ENCODE results near the gene FSHR.

The FSHR gene

DNA sequence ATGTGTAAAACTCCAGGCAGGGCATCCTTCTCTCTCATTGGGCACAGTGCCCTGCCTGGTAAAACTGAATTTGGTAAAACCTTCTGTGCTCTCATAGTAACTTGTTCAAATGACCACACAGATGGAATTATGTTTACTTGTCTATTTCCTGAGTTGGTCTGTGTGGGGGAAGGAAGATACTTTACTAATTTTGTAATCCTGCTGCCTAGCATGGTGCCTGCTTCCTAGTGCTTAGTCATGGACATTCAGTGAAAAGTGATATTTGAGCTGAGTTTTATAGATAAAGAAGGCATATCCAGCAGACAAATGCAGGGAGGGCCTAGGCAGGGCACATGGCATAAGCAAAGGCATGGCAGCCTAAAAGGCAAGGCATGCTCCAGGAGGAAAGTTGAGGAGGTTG, 199.4 kb downstream of the FSHR start:
- peak; percentile 2 for DNase-seq (ENCODE audit: low read depth)

DNA sequence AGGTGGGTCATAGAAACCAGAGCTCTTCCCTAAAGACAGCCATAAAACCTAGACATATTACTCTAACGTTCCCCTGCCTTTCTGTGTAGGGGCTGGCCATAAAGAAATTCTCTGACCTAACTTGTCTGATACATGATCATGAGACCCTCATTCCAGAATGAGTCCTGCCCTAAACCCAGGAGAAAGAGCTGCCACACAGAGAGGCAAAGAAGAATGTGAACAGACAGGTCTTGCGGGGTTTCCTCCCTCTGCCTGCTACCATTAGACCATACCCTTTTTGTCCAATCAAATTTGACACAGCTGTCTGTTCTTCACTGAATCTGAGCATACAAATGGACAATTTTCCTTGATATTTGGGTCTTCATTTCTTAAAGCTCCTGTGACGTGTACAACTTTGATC, 200.0 kb downstream of the FSHR start:
- no peak for DNase-seq (ENCODE audit: low read depth)

DNA sequence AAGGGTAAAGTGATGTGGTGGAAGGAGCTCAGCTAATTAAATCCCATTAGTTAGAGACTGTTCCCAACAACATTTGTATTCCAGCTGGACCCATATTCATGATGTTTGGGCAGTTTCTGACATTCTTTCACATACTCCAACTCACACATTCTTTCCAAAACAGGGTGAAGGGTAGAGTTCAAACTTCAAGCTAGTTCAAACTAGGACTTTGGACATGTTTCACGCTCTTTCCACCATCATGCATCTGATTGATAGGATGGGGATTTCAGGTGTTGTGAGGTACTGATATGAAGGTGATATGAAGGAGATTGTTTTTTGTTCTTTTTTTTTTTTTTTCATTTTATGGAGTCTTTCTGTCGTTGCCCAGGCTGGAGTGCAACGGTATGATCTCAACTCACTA, 201.7 kb downstream of the FSHR start:
- DNase-seq (ENCODE audit: low read depth): no peak

DNA sequence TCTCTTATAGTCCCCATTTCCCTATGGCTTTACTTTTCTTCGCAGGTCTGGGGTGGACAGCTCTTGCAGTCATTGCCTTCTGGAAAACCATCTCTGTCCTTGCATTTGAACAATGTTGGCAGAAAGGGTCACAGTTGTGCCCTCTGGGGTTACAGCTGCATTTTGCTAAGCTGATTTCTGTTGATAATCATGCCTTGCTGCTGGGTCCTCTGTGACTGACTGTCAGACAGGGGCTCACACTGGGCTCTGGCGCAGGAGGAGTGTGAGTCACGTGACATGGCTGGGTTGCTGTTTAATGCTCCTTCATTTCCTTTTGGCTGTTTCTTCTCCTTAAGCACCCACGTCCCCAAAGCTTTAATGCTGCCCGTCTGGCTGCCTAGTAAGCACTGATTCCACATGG, 202.2 kb downstream of the FSHR start:
- no peak for DNase-seq (ENCODE audit: low read depth)

DNA sequence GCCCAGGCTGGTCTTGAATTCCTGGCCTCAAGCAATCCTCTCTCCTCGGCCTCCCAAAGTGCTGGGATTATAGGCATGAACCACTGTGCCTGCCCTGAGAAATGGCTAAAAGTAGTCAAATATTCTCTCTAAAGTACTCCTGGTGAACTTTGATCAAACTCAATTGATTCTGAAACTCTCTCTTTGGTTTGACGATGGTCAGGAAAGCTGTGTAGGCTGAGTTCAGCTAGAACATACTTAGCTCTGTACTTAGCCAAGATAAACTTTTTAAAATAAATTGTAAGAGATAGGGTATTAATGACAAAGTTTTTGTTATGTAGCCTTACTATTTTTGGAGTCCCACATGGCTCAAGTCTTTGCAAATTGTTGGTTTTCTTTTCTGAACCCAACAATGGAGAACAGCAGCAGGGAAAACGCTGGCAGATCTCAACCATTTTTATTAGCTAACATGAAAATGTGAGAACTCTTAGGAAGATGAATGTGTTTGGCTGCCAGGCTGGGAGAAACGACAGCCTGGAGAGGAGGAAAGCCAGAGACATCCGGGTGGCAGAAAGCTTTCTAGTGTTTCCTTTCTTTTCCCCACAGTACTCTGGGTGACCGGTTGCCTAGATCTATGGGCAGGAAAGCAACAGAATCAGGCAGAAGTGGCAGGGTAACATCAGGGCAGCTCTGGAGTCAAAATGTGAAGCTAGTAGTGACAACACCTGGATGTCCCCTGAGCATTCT, 205.8 kb downstream of the FSHR start:
- no peak for DNase-seq (ENCODE audit: low read depth)

DNA sequence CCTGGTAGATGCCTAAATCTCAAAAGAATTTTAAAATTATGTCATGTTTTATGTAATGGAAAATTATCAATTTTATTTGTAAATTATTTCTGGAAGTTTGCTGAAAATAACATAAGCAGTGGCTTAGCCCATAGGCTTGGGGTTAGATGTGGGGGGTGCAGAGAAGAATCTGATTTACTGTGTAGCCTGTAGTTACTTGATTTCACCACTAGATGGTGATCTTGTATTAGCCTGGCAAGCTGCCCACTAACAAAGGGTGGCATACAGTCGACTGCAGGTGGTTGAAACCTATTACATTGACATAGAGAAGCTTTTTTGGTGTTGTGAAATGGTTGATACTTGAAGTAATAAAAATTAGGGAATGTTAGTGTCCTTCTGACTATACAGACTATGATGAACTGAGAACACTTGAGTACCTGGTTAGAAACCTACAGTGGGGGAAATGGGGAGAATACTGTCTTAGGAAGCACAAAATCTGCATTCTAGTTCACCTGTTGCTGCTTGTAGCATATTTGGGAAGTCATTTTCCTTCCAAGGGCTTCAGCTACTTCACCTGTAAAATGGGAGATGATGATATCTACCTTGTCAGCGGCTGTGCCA, 207.8 kb downstream of the FSHR start:
- DNase-seq (ENCODE audit: low read depth): peak; percentile 59

DNA sequence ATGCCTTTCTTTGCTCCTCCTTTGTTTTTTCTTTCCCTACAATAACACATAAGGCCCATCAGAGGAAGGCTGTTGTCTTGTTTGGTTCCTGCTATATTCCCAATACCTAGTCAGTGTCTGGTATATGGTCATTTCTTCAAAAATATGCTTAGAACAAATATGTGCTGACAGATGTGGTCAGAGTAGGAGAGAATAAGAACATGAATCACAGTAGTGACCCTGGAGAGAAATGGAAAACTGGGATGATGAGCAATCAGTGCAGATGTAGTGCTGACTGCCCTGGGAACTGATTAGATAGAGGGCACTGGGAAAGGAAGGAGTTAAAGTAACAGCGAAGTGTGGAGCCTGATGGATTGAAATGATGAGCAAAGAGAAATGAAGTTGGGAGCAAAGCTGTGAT, 209.4 kb downstream of the FSHR start:
- no peak for DNase-seq (ENCODE audit: low read depth)

DNA sequence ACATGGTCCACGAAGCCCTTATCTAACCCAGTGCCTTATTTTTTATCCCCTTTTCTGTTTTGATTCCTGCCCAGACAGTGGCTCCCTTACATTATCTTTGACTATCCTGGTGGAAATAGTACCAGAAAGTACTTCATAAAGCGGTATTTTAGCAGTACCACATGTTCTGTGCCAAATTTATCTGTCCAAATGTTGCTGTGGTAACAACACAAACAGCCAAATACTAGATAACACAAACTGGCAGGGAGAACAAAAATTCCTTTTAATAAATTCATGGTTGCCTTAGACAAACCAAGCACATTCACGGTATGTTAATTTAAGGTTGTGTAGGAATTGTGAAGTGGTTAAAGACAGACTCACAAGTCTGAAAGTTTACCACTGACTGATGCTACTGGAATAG, 210.9 kb downstream of the FSHR start:
- peak; percentile 2 for DNase-seq (ENCODE audit: low read depth)

DNA sequence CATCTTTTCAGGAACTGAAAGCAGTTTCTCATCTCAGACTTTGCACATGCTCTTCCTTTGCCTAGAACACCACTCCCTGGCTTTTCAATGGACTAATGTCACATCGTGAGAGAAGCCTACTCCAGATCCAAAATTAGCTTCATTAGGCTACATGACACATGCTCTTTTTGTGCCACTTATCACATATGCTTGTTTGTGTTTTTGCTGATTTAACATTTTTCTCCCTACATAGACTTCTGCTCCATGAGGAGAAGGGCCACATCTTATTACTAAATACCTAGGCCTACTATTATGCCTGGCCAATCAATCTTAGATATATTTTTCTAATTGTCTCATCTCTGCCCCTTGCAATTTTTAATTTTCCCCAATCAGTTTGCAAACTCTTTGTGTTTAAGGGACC, 212.4 kb downstream of the FSHR start:
- DNase-seq (ENCODE audit: low read depth): no peak

DNA sequence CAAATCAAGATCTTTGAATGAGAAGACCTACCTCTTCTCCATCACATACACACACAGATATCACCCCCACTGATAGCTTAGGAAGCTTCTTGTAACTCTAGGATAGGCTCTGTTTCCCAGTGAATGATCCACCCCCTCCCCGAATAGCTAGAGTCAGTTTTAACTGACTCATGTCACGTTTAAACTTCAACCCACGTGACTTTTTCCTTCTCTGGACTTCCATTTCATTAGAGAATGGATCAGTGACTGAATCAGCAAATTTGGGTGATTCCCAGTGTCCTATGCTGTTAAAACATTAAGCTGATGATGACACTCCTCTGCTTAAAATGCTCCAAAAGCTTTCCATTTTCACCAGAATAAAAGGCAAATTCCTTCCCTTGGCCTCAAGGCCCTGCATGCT, 212.9 kb downstream of the FSHR start:
- DNase-seq (ENCODE audit: low read depth): no peak

DNA sequence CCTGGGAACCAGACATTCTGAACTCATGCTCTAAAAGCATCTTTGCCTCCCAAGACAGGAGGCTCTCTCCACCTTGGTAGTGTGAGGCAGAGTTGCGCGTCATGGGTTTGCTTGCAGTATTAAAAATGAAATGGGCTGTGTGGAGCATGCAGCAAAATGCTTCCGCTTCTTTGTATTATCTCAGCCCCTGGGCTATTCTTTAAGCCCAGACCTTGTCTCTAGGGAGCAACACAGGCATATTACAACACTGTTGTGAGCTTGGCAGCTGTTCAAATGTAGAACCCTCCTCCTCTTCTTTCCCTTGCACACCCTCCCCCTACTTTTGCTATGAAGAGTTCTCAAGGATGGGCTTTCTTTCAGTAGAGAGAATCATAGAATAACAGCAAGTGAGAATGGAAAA, 213.7 kb downstream of the FSHR start:
- no peak for DNase-seq (ENCODE audit: low read depth)

DNA sequence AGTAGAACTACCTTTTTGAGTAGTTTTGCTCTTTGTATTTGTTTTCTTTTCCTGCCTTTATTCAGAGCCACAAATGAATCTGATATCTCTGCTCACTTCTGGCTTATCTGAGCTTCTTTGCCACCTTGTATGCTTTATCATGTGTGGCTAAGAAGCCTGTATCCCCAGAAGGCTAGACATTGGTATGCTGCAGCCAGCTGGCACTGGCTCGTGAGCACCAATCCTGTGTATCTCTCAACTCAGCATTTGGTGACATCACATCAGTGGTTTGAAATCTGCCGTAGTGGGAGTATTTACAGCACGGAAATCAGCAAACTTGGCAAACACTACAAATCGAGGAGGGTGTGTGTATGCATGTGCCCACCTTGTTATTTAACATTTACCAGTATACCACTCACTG, 215.1 kb downstream of the FSHR start:
- DNase-seq (ENCODE audit: low read depth): no peak

DNA sequence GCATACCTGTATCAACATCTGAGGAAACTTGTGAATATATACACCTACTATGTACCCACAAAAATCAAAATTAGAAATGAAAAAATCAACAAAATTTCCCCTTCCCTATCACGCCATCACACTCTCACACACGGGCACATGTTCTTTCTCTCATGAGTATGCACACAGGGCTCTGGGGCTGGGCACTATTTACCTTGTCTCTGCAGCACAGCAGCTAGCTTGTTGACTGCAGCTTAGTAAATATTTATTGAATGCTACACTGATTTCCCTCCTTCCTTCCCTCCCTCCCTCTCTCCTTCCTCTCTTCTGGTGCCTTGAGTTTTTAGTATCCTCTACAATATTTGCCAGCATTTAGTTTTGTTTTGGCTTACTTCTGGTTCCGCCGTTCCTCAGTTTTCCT, 216.1 kb downstream of the FSHR start:
- DNase-seq (ENCODE audit: low read depth): no peak

DNA sequence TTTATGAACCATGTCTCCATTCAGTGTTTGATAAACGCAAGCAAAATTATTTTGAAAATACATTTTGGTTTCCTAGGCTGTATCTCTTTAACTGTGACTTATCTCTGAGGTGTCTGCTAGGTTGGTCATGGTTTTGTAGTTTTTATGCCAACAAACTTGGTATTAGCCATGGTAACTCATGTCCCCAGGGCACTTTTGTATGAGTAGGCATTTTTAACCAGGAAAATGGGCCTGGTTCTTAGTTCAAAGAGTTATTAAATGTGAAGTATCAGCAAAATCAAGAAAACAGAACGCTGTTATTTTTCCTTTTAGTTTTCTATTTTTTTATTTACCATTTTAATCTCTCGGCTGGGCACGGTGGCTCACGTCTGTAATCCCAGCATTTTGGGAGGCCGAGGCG, 219.5 kb downstream of the FSHR start:
- DNase-seq (ENCODE audit: low read depth): no peak

DNA sequence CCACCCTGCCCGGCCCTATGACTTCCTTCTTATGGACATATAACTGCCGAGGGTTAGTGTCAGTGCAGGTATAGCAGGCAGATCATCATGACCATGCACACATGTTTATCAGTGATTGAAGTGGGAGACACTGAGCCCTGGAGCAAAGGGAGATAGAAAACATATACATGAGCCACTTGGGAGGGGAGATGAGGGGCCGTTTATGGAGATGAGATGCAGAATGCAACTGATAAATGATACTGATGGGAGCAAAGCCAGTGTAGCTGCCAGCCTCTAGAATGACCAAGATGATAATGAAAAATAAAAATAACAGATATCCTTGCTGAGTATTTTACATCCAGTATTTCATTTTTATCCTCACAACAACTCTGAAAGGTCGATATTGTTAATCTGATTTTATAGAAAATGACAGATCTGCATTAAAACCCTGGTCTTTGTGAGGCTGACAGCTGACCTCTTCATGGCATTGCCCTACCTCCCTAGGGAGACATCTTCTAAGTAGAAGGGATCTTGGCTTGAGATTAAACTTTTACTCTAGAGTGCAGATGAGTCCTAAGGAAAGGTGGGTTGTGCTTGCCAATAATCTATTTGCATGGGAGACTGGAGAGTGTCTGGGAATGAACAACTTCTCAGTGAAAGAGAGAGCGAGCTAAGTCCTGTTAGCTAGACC, 220.4 kb downstream of the FSHR start:
- no peak for DNase-seq (ENCODE audit: low read depth)

DNA sequence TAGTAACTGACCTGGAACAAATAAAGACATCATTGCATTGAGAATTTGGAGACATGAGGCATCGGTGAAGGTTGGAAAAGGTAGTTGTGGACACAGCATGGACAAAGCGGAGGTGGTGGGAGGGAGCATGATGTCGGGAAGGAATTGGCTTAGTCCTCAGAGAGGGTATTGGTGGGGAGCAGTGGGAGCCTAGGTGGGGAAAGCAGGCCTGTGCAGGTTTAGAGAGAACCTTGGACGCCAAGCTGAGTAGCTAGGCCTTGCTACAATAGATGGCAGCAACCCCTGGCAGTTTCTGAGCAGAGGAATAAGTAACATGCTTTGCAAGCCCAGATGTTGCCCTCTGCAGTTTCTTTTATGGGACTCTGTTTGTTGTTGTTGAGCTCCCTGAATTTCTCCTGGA, 221.6 kb downstream of the FSHR start:
- no peak for DNase-seq (ENCODE audit: low read depth)

DNA sequence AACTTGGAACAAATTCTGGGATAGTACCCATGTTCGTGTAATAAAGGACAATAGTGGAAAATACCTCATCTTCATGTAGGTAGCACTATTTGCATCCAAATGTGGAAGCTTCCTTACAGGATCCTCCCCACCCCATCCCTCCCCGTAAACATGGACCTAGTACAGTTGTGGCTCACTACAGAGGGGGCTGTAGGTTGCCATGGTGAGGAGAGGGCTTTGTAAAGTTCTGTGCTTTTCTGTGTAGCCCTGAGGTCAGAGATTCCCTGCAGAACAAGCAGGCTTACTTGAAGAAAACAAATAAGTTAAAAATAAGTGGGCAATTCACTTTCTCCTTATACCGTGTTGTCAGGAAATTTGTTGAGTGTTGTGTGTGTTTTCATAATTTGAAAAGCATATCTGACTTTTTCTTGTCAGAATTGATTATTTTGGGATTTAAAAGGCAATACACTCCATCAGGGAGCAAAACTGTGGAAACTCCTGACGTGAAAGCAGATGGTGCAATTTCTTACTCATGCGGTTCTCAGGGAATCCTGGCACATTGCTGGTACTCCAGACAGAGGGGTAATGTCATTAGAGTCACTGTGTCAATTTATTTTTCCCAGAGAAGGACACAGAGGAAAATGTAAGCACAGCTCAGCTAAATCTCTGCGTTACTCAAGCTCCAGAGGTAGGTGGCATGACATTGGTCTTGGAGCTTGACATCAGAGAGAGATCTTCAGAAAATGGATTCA, 224.6 kb downstream of the FSHR start:
- no peak for DNase-seq (ENCODE audit: low read depth)

DNA sequence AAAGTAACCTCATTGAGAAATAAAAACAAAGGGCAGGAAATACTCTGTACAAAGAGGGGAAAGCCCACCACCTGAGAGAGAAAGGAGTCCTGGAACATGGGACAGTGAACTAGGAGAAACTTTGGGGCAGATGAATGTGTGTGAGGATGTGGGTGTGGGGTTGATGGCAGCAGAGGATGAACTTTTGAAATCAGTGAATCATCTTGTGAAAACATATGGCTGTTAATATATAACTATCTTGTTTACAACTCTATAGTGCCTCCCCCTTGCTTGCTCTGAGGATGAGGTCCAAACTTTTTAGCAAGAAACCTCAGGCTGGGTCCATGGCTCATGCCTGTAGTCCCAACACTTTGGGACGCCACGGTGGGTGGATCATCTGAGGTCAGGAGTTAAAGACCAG, 227.0 kb downstream of the FSHR start:
- no peak for DNase-seq (ENCODE audit: low read depth)

DNA sequence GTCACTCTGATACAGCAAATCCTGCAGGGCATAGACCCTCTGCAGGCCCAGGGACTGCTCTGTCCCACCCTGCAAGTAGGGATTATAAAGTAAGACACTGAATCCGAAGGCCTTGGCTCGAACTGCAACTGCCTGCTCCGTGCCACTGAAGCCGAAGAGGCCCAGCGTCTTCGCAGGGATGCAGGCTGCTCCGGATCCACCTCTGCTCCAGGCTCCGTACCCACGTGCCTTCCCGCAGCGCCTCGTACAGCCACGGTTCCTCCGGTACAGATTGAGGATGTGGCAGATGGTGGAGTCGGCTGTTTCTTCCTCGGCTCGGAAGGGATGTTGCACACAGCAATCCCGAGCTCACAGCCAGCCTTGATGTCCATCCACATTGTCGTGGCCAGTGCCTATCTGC, 238.4 kb downstream of the FSHR start:
- no peak for DNase-seq (ENCODE audit: low read depth)

DNA sequence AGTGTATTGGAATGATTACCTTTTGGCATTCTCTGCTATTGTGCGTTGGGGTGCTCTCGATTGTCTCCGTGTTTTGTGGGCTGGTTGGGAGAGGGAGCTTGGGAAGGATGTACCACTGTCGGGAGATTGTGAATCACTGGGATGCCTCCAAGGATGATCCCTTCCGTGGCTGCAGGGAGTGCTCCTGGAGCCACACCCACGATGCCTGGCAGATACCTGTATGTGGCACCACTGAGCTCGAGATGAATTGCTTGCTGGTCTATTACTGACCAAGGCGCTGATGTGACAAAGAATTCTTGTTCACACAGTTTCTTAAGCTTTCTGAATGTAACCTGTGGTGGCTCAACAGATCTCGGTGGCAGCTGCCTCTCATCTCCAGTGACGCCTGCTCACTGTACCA, 239.1 kb downstream of the FSHR start:
- DNase-seq (ENCODE audit: low read depth): no peak

DNA sequence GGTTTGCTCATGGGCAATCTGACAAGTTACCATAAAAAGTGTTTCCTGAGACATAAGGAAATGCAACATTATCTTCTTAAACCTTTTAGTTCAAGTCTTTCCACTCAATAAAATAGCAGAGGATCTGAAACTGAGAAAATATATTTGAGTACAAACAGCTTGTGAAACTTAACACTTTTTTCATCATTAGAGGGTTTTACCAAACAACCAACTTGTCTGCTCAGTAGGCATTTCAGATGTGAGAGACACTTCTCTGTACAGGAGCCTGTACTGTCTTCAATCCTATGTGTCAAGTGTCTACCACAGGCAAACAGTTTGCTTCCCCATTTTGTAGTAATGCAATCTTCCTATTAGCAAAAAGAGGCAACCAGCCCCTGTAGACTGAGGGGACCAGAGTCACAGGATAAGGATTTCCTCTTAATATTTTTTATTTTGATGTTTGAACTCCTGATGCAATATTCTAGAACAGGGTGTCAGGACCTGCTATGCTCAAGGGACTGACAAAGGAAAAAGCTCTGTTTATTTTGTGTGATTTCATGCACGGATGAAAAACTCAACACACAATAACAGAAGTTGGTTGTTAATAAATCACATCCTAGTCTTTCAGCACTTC, 239.7 kb downstream of the FSHR start:
- no peak for DNase-seq (ENCODE audit: low read depth)
